OCI-M1 (cell line): Measurements from ENCODE around the gene ANKRD13B.

Experiments
- DNase-seq: peaks from one replicate; lab custom pipeline; 2025; lab: John Stamatoyannopoulos, UW

The ANKRD13B gene

GRCh38 chr17:29616300-29617048 lies 23.5 kb downstream of the ANKRD13B start:
- no peak for DNase-seq

GRCh38 chr17:29617125-29617480 lies 24.2 kb downstream of the ANKRD13B start:
- DNase-seq, result peak; percentile 89

GRCh38 chr17:29617481-29618271 lies 24.7 kb downstream of the ANKRD13B start:
- peak; percentile 95 for DNase-seq

DNA sequence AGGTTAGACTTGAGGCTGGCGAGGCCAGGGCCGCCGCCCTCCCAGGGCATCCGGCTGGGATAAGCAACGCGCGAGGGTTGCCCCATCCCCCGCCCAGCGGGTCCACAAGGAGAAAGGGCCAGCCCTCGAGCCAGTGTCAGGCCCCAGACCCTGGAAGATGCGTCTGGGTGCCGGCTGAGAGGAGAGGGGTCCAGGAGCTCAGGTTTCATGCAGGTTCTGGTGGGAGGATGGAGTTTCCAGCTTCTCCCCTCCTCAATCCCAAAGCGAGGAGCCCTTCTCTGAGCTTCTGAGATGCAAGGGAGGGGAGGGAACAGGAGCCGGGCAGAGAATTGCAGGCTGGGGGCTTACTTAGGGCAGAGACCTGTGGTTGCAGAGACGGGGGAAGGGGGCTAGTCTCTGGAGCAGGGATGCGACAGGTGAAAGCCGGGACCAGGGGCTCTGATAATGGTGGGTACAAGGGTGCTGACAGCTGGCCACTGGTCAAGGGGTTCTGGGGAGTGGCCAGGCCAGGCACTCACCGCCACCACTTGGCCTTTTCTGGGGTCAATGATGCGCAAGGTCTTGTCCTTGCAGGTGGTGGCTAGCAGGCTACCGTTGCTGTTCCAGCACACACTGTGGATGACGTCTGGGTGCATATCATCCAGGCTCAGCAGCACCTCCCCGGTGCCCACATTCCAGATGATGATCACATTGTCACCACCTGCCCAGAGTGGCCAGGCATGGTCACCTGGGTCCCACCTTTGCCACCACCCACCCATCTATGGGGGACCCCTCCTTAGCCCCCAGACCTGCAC lies 25.5 kb downstream of the ANKRD13B start:
- no peak for DNase-seq

- peak; percentile 39 for DNase-seq
Measured at GRCh38 chr17:29619251-29619650, 26.3 kb downstream of the ANKRD13B start.

DNA sequence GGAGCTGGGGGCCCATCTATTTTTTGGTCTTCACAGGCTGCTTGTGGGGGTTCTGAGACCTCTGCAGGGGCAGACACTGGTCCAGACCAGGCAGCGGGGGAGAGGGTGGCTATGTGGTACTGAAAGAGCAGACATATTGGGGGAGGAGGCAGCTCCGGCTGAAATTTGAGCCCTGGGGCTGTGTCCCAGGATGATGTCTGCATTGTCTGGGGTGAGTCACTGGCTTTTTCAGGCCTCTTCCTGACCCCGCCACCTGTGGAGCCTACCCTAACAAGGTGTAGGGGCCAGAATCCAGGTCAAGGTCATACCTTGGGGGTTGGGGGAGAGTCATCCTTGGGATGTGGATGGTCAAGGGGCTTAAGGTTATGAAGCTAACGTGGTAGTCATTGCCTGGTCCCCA lies 27.3 kb downstream of the ANKRD13B start:
- no peak for DNase-seq

DNA sequence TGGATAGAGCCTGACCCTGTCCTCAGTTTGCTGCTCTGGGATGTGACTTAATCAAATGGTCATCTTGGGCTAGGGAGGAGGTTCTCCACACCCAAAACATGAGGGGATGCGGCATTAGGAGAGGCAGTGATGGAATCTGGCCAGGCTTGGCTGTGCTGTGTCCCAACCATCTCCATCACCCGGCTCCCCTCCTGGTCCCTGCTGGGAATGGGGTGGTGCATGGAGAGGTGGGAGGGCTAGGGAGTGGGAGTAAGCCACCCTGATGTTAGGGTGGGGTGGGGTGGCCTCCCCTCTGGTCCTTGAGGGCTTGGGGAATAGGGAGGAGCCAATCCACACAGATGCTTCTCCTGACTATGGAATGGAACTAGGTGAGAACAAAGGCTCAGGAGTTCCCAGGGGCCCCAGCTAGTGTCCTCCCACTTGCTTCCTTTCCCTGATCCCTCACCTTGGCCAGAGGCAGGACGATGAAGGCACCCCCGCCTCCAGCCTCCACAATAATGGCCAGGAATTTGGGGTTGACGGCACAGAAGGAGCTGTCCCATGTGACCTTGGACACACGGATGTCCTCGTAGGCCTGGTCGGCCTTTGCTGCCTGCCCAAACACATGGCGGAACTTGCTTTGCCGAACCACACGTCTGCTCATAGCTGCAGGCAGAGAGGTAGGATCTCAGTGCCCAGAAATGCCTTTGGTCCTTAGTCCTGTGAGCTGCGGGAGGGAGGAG lies 28.0 kb downstream of the ANKRD13B start:
- DNase-seq, result no peak

DNA sequence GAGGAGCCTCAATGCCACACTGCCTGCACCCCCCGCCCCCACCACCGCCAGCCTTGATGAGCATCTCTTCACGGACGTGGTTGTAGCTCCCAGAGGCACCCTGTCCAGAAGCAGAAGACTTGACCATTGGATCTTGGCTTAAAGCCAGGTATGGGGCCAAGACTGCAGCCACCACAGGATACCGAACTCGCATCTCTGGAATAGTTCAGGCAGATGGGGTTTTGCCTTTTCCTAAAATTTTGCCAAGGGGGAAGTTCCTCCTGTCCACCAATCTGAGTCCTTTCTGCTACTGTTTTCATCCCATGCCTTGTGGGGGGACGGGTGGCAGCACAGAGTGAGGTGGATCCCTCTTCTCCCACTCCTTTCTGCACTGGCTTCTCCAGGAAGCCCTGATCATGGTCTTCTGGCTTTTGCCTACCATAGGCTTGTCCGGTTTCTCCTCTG lies 28.8 kb downstream of the ANKRD13B start:
- DNase-seq, result no peak

DNA sequence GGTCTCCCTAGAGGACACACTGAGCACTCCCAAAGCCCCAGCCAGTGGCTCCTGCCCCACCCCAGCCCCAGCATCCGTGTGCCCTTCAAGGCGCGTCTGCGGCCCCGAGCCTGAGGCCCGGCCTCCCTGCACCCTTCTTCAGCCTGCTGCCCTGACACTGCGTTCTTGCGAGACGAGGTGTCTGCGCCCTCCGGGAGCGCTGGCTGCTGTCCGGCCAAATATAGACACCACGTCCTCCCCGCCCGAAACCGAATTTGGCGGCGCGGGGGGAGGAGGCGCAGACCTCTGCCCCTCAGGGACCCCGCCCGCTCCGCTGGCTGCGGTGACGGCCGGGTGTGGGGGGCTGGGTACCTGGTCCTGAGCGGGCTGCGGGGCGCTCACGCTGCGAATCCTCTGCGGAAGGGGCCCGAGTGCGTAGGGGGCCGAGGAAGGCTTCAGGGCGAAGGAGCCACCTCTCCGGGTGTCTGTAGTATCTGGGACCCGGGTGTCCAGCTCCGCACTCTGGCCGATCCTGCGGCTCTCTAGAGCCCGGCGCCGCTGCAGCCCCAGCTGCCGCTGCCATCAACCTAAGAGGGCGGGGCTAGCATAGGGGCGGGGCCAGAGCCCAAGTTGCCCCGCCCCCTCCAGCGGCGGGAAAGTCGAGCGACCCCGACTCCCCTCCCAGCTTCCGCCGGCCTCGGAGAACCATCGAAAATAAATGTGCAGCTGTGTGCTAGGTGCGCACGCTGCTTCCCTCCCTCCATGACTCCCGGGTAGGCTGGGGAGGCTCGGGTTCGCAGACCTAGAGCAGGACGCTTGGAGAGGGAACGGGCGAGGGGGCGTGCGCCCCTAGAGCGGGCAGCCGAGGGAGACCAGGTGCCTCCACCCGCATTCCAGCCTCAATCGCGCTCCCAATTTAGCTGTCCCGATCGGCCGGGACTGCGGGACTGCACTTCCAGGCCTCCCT lies 29.7 kb downstream of the ANKRD13B start, which contains the start of gene CORO6:
CORO6 (minus strand) TSS at position 576 of the 946 bp plus-strand sequence. CDS start 1,491 bp downstream, outside the sequence.
- peak; percentile 68 for DNase-seq

GRCh38 chr17:29623283-29623647 lies 30.3 kb downstream of the ANKRD13B start:
- no peak for DNase-seq

DNA sequence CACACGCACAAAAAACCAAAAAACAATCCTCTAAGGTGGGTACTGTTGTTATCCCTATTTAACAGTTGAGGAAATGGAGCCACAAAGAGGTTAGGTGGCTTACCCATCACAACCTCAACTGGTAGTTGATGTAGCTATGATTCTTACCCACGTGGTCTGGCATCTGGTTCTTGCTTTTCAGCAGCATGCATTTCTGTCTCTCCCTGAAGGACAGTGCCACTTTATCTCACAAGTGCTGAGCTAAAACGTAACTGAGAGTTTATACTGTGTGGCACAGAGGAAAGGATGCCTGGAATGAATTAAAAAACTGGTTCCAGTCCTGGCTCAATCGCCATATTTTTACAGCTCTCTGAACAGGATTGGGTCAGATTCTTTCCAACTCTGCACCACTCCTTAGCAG lies 31.7 kb downstream of the ANKRD13B start:
- no peak for DNase-seq

- no peak for DNase-seq
Measured at GRCh38 chr17:29625037-29625750, 32.3 kb downstream of the ANKRD13B start.

GRCh38 chr17:29627951-29628350 lies 35.0 kb downstream of the ANKRD13B start:
- no peak for DNase-seq

DNA sequence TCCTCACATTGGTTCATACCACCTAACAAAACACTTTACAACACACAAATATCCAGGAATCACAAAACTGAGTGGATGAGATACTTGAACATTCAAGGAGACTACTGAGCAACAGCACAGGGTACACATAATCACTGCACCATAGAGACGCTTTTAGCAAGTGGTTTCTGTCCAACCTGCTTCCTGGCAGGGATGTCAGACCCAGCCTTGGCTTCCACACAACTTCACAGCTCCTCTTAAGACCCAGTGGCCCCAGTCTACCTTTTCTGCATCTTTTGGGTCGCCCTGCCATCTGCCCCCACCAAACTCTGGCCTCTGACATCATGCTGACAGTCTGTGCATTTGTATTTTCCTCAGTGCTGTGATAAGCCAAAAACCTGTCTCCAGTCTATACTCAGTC lies 35.7 kb downstream of the ANKRD13B start:
- DNase-seq, result no peak

- DNase-seq, result no peak
Measured at GRCh38 chr17:29629839-29630238, 36.9 kb downstream of the ANKRD13B start.

DNA sequence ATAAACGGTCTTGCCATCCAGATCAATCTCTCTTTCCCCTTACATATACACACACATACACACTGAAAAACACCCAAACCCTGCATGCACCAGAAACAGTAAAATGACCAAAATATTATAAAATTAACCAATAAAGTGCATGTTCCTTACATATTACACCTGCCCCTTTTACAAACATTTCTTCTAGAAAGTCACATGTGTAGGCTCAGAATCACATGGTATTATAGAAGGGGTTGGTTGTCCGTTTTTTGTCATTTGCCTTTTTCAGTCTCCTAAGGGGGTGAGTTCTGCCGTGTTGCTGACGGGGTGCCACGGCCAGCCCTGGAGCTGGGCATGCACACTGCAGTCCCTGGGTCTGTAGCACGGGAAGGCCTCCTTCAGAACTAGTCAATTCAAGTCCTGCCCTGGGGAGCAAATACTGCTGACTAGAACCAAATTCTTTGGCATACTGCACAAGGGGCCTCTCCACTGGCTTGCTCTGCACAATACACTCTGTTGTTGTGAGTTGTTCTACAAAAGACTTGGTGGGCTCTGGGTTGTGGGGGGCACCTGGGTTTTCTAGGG lies 37.8 kb downstream of the ANKRD13B start:
- DNase-seq, result no peak

- DNase-seq, result no peak
Measured at GRCh38 chr17:29633886-29634285, 41.0 kb downstream of the ANKRD13B start.

DNA sequence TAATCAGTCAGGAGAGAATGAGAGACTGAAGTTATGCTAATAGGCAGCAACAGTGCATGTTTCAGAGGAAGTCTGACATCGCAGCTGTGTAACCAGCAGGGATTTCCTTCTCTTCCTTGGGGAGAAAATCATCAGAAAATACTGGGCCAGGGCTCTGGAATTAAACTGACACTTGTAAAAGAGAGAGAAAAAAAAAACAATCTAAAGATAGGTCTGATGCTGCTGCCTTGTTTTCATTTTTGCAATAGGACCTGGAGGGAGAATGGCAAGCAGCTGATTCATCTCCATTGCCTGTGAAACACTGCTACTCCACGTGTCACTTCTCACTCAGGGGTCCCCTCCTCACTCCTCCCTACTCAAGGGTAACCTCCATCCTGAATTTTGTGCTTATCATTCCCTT lies 47.5 kb downstream of the ANKRD13B start:
- no peak for DNase-seq

DNA sequence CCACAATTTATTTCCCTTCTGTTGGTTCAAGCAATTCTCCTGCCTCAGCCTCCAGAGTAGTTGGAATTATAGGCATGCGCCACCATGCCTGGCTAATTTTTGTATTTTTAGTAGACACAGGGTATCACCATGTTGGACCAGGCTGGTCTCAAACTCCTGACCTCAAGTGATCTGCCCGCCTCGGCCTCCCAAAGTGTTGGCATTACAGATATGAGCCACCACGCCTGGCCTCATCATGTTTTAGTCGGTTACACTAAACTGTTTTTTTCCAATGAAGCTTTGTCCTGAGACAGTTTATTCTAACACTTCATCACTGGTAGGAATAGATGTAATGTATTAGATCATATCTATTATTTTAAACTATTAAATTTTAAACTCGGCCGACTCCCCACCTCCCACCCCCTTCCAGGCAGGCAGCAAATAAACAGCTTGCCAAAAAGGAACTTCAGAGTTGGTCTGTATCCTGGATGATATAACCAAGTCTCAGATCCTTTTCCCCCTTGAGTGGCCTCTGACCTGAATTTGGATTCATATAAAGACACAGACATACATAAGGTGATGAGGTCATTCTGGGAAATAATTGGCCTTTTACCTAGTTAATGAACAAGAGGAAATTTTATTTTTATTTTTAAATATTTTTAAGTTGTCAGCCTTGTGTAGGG lies 48.2 kb downstream of the ANKRD13B start:
- DNase-seq, result no peak
